ENCODE data around the gene CCDC181. TPM values are rescaled to one million over a fixed set of nuclear protein-coding genes. Genes with fewer than 3 reads are reported as not detected.

Gene CCDC181
- total and polyA plus RNA-seq, 2 donors (not counting 1 experiment from before 2014, with no cell fraction given) = not detected

DNA sequence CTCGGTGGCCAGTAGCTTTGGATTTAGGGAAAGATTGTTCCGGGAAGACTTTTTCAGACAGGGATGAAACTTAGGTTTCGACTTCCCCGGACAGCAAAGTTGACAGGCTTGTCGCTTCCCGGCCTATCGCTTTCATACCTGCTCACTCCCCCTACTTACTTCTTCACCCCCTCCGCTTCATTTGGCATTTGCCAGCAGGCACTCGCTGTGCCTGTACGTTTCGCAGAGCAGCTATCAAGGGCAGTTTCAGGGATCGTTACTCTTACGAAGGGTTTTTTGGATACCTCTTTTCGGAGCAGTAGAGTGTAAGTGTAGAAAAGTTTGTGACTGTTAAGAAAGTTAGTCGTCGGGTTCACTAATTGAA is 58.9 kb downstream of the CCDC181 start:
- 1% methylated on average over 14 of the region's 16 CpGs for WGBS (ENCODE audit: insufficient coverage)
- no peaks in the 10 kb centered on the region for H3K27me3 ChIP-seq (replicated peaks in 1 of 4; ENCODE audit: control extremely low read depth in 1 of 4, control insufficient read depth in 3 of 4, insufficient read depth in 4 of 4, low read length in 3 of 4)
- peaks cover 46% of the 10 kb centered on the region for H3K79me2 ChIP-seq (ENCODE audit: control insufficient read depth, insufficient read depth, low read length)
- no peaks in the 10 kb centered on the region for H4K20me1 ChIP-seq (ENCODE audit: control insufficient read depth, insufficient read depth, low read length, poor library complexity, severe bottlenecking)
- peak overlapping the region; percentile 66 to 86 for H3K27ac ChIP-seq (ENCODE audit: low read length in 2 of 2)
- H3K9ac ChIP-seq (ENCODE audit: low read length) = peak overlapping the region; percentile 89
- no peaks in the 10 kb centered on the region for H3K9me3 ChIP-seq (ENCODE audit: control extremely low read depth in 1 of 3, control insufficient read depth in 2 of 3, insufficient read depth in 1 of 3, low read length in 2 of 3)
- Mint-ChIP-seq H3K4me3 (no peak overlapping the region), H3K27me3 (no peaks in the 10 kb centered on the region), H3K9me3 (ENCODE audit: insufficient read depth) (no peaks in the 10 kb centered on the region), H3K4me1 (peaks cover 10% of the 10 kb centered on the region), H3K27ac (no peak overlapping the region)
- DNase-seq (no peak), ATAC-seq (ENCODE audit: low read depth) (no peak)
- ChIA-PET POLR2A (interaction anchor here (1.2 kb wide), 1 partner anchor 1020 kb away, joined by 4 read pairs; no protein-coding TSS in a partner anchor), CTCF (interaction anchor here (0.6 to 2.0 kb wide), 7 partner anchors 10 to 1431 kb away, joined by 3 to 13 read pairs (median 4); partner anchors contain the start of genes METTL18 and SCYL3)
- peaks cover 6 to 12% of the 10 kb centered on the region in 2 donors for H3K4me1 ChIP-seq (ENCODE audit: control insufficient read depth in 2 of 2, insufficient read depth in 2 of 2, low read length in 2 of 2)
- H2AFZ ChIP-seq (ENCODE audit: insufficient read depth, low read depth, low read length, poor library complexity, severe bottlenecking) = peak overlapping the region; percentile 92
- H3K4me2 ChIP-seq (replicated peaks; ENCODE audit: low read depth, low read length, poor library complexity, severe bottlenecking) = peak overlapping the region; percentile 81
- H3K4me3 ChIP-seq (ENCODE audit: control extremely low read depth in 1 of 5, extremely low read depth in 1 of 5, insufficient read depth in 1 of 5, low read depth in 2 of 5, low read length in 4 of 5) = peak overlapping the region; percentile 66 to 100 (median 92)
- peaks cover 0 to 1% of the 10 kb centered on the region in 2 experiments for H3K36me3 ChIP-seq (replicated peaks in 1 of 2; ENCODE audit: control extremely low read depth in 1 of 2, control insufficient read depth in 1 of 2, extremely low read depth in 1 of 2, insufficient read depth in 2 of 2, low read length in 1 of 2)
- no peak for TF ChIP-seq EZH2 (IDR thresholded peaks at IDR 0.05; ENCODE audit: borderline replicate concordance, insufficient read depth, low read depth, low read length, poor library complexity, severe bottlenecking)
- intact Hi-C loops (cut with micrococcal nuclease) = loop anchor here (2.0 to 5.0 kb wide), 8 partner anchors 179 to 1431 kb away; partner anchors contain the start of genes ATP1B1, DCAF6, KIFAP3 and MPC2

DNA sequence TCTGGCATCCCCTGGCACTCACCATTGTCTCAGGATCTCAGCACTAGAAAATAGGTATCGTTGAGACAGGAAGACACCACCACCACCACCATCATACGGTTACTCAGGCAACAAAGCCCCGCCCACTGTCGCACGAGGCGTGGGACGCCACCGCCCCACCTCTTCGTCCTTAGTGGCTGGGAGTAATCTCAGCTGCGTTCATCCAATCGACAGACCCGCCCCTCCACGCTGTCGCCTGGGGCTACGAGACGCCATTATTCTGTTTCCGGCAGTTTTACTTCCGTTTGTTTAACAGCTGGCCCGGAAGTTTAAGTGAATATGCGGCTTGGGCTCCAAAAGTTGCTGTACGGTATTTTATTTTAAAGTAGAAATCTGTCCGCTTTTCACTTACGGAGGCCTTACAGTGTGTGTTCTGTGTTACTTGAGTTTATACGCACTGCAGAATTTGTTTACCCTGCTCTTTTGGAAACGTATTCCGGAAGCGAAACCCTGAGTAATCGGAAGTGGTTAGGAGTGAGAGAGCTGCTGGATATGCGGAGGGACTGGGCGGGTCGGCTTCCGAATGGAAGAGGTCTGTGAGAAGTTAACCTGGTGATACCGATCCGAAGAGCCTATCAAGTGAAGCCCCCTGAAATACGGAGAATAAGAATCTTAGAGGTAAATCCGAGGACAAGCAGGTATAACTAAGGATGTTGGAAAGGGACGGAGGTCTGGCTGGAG is 59.4 kb downstream of the CCDC181 start, which contains the start of the genes BLZF1 and NME7:
TSS of gene BLZF1 (plus strand) at position 510 of the 720 bp plus-strand sequence. CDS start 1,328 bp downstream, outside the sequence.
TSS of gene NME7 (minus strand) at position 112 of the 720 bp plus-strand sequence. CDS start at position 25, 87 bp downstream.
- TF ChIP-seq EZH2 (IDR thresholded peaks at IDR 0.05; ENCODE audit: borderline replicate concordance, insufficient read depth, low read depth, low read length, poor library complexity, severe bottlenecking) = no peak
- TF ChIP-seq, protein P1, sequence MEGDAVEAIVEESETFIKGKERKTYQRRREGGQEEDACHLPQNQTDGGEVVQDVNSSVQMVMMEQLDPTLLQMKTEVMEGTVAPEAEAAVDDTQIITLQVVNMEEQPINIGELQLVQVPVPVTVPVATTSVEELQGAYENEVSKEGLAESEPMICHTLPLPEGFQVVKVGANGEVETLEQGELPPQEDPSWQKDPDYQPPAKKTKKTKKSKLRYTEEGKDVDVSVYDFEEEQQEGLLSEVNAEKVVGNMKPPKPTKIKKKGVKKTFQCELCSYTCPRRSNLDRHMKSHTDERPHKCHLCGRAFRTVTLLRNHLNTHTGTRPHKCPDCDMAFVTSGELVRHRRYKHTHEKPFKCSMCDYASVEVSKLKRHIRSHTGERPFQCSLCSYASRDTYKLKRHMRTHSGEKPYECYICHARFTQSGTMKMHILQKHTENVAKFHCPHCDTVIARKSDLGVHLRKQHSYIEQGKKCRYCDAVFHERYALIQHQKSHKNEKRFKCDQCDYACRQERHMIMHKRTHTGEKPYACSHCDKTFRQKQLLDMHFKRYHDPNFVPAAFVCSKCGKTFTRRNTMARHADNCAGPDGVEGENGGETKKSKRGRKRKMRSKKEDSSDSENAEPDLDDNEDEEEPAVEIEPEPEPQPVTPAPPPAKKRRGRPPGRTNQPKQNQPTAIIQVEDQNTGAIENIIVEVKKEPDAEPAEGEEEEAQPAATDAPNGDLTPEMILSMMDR (IDR thresholded peaks at IDR 0.05) = no peak
- Mint-ChIP-seq H3K4me3 (peak within 1 kb of the TSS; percentile 42), H3K9me3 (ENCODE audit: insufficient read depth) (no peaks in the 10 kb centered on the region), H3K27ac (no peak within 1 kb of the TSS), H3K4me1 (peaks cover 12% of the 10 kb centered on the region), H3K27me3 (no peaks in the 10 kb centered on the region)
- peak within 1 kb of the TSS; percentile 89 for H3K9ac ChIP-seq (ENCODE audit: low read length)
- H3K36me3 ChIP-seq (replicated peaks in 1 of 2; ENCODE audit: control extremely low read depth in 1 of 2, control insufficient read depth in 1 of 2, extremely low read depth in 1 of 2, insufficient read depth in 2 of 2, low read length in 1 of 2) = no peaks in the 10 kb centered on the region
- CTCF ChIA-PET = interaction anchor here (0.5 to 2.0 kb wide), 8 partner anchors 10 to 1196 kb away, joined by 3 to 13 read pairs (median 4); partner anchors contain the start of genes METTL18 and SCYL3
- no peaks in the 10 kb centered on the region for H3K27me3 ChIP-seq (replicated peaks in 1 of 4; ENCODE audit: control extremely low read depth in 1 of 4, control insufficient read depth in 3 of 4, insufficient read depth in 4 of 4, low read length in 3 of 4)
- intact Hi-C loops (cut with micrococcal nuclease) = loop anchor here (1.0 to 5.0 kb wide), 13 partner anchors 118 to 1431 kb away; partner anchors contain the start of genes ATP1B1, DCAF6, GORAB and KIFAP3
- H4K20me1 ChIP-seq (ENCODE audit: control insufficient read depth, insufficient read depth, low read length, poor library complexity, severe bottlenecking) = no peaks in the 10 kb centered on the region
- H2AFZ ChIP-seq (ENCODE audit: insufficient read depth, low read depth, low read length, poor library complexity, severe bottlenecking) = peak within 1 kb of the TSS; percentile 92
- ATAC-seq (ENCODE audit: low read depth) (peak; percentile 99), DNase-seq (peak; percentile 97)
- under 1% methylated on average over 29 of the region's 37 CpGs for WGBS (ENCODE audit: insufficient coverage)
- POLR2A ChIA-PET = interaction anchor here (0.6 to 1.2 kb wide), 3 partner anchors 526 to 1130 kb away, joined by 3 to 5 read pairs (median 4); partner anchors contain the start of gene SCYL3
- peaks cover 6 to 12% of the 10 kb centered on the region in 2 donors for H3K4me1 ChIP-seq (ENCODE audit: control insufficient read depth in 2 of 2, insufficient read depth in 2 of 2, low read length in 2 of 2)
- peak within 1 kb of the TSS; percentile 66 to 86 for H3K27ac ChIP-seq (ENCODE audit: low read length in 2 of 2)
- peak within 1 kb of the TSS; percentile 66 to 100 (median 92) for H3K4me3 ChIP-seq (ENCODE audit: control extremely low read depth in 1 of 5, extremely low read depth in 1 of 5, insufficient read depth in 1 of 5, low read depth in 2 of 5, low read length in 4 of 5)
- H3K79me2 ChIP-seq (ENCODE audit: control insufficient read depth, insufficient read depth, low read length) = peaks cover 42% of the 10 kb centered on the region
- H3K9me3 ChIP-seq (ENCODE audit: control extremely low read depth in 1 of 3, control insufficient read depth in 2 of 3, insufficient read depth in 1 of 3, low read length in 2 of 3) = no peaks in the 10 kb centered on the region
- peak within 1 kb of the TSS; percentile 81 for H3K4me2 ChIP-seq (replicated peaks; ENCODE audit: low read depth, low read length, poor library complexity, severe bottlenecking)

Measured in B cell (primary cell).